Dermis blood vessel endothelial cell (primary cell): ENCODE data around the gene FAM221B. TPM values are rescaled to one million over a fixed set of nuclear protein-coding genes. Genes with fewer than 3 reads are reported as not detected.
A peak's percentile ranks its signal among the peaks of the same experiment; 100 is the strongest.

Source experiments
- DNase-seq: peaks from one replicate; pipeline ENCODE4 v3.0.0; 2010
- total RNA-seq: library from RNA; depleted of rRNA; stranded (reverse); fragments of >200 nt; gene quantifications from 2 replicates; pipeline ENCODE4 v1.2.3, GENCODE V29; 2014

FAM221B gene
- total RNA-seq, 1 donor from 2014 or later = not detected

- DNase-seq = no peak
Measured at GRCh38 chr9:35845824-35846771, 17.6 kb upstream of the FAM221B start.

- DNase-seq = peak; percentile 90
Measured at GRCh38 chr9:35844628-35845270, 16.2 kb upstream of the FAM221B start.

GRCh38 chr9:35842795-35843194 is 14.3 kb upstream of the FAM221B start:
- DNase-seq = no peak

GRCh38 chr9:35842020-35842745 is 13.7 kb upstream of the FAM221B start:
- no peak for DNase-seq

- DNase-seq = no peak
Measured at GRCh38 chr9:35841645-35841900, 13.0 kb upstream of the FAM221B start.

GRCh38 chr9:35840881-35841644 is 12.5 kb upstream of the FAM221B start:
- DNase-seq = no peak

GRCh38 chr9:35839926-35840325 is 11.4 kb upstream of the FAM221B start:
- no peak for DNase-seq

GRCh38 chr9:35836595-35836994 is 8.1 kb upstream of the FAM221B start:
- DNase-seq = no peak

GRCh38 chr9:35835766-35836165 is 7.2 kb upstream of the FAM221B start:
- no peak for DNase-seq

GRCh38 chr9:35835216-35835632 is 6.7 kb upstream of the FAM221B start:
- peak; percentile 19 for DNase-seq

- DNase-seq = no peak
Measured at GRCh38 chr9:35834260-35835215, 6.0 kb upstream of the FAM221B start.

- DNase-seq = no peak
Measured at GRCh38 chr9:35832814-35833213, 4.3 kb upstream of the FAM221B start.

GRCh38 chr9:35831040-35831439 is 2.5 kb upstream of the FAM221B start:
- no peak for DNase-seq

GRCh38 chr9:35829764-35830096 is 1.2 kb upstream of the FAM221B start:
- no peak for DNase-seq

- DNase-seq = peak; percentile 94
Measured at GRCh38 chr9:35829084-35829763, 692 bp upstream of the FAM221B start, which contains the start of gene TMEM8B. TMEM8B (plus strand) TSS chr9:35829228; CDS start chr9:35829448, 220 bp downstream.

GRCh38 chr9:35827486-35827885 is 1.0 kb downstream of the FAM221B start:
- no peak for DNase-seq

- DNase-seq = peak; percentile 81
Measured at GRCh38 chr9:35826071-35826701, 2.3 kb downstream of the FAM221B start.

- DNase-seq = no peak
Measured at GRCh38 chr9:35822926-35823325, 5.6 kb downstream of the FAM221B start.

GRCh38 chr9:35820076-35820475 is 8.5 kb downstream of the FAM221B start:
- DNase-seq = no peak

GRCh38 chr9:35818341-35818740 is 10.2 kb downstream of the FAM221B start:
- no peak for DNase-seq
